ENCODE data around the gene MEMO1.
"Not testable (repeated sequence)": the region's sequence is repeated elsewhere in the genome, so short reads cannot be mapped to it uniquely, and the experiment has no call there.

DNA sequence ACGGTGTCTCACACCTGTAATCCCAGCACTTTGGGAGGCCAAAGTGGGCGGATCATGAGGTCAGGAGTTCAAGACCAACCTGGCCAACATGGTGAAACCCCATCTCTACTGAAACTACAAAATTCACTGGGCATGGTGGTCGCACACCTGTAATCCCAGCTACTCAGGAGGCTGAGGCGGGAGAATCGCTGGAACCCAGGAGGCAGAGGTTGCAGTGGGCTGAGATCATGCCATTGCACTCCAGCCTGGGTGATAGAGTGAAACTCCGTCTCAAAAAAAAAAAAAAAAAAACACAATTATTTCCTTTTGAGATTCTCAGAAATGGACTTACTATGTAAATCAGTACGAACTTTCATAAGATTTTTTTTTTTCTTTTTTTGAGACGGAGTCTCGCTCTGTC is 57.7 kb downstream of the MEMO1 start:
- not testable (repeated sequence) for TF ChIP-seq POLR2A, POLR2AphosphoS5 (IDR thresholded peaks at IDR 0.05; ENCODE audit: low read depth, low read length)
